CD14-positive monocyte (primary cell): ENCODE measurements around the gene CD6. TPM values are rescaled to one million over a fixed set of nuclear protein-coding genes. Genes with fewer than 3 reads are reported as not detected.

Experiments used
- DNase-seq, 3 donors: peaks; one replicate each; pipeline ENCODE4 v3.0.0-alpha.2; 2011 to 2022
- H2AFZ ChIP-seq: 2 replicates; pipeline ENCODE4 v1.6.0; 2012; ENCODE audit warnings: mild to moderate bottlenecking, low read depth, low read length, inconsistent platforms; ENCODE audit not compliant: insufficient read depth, poor library complexity, severe bottlenecking
- H3K27ac ChIP-seq, 2 donors: 1 replicate in 1 of 2; 2 replicates in 1 of 2; pipeline ENCODE4 v1.5.1; 2012 to 2013; ENCODE audit warnings: low read length in 2 of 2, control low read depth in 1 of 2, inconsistent platforms in 1 of 2, low read depth in 1 of 2, mild to moderate bottlenecking in 1 of 2
- H3K27me3 ChIP-seq, 2 donors: one replicate each; pipeline versions ENCODE4 v1.6.0 to v1.6.1; 2011 to 2013; ENCODE audit warnings: low read length in 2 of 2; ENCODE audit not compliant: control insufficient read depth in 2 of 2, insufficient read depth in 2 of 2
- H3K36me3 ChIP-seq, 2 donors: replicated peaks in 1 of 2; 1 replicate in 1 of 2; 2 replicates in 1 of 2; pipeline versions ENCODE4 v1.5.1 to v1.6.1; 2012 to 2013; ENCODE audit warnings: low read length in 2 of 2, control low read depth in 1 of 2, inconsistent platforms in 1 of 2, mild to moderate bottlenecking in 1 of 2; ENCODE audit not compliant: insufficient read depth in 2 of 2, control insufficient read depth in 1 of 2
- H3K4me1 ChIP-seq, 2 donors: 1 replicate in 1 of 2; 2 replicates in 1 of 2; pipeline versions ENCODE4 v1.5.1 to v1.6.1; 2012 to 2013; ENCODE audit warnings: low read length in 2 of 2, control low read depth in 1 of 2, inconsistent platforms in 1 of 2, mild to moderate bottlenecking in 1 of 2, moderate library complexity in 1 of 2; ENCODE audit not compliant: insufficient read depth in 2 of 2, control insufficient read depth in 1 of 2
- H3K4me2 ChIP-seq: replicated peaks from 2 replicates; pipeline ENCODE3; 2012; ENCODE audit warnings: low read length, moderate library complexity, mild to moderate bottlenecking; ENCODE audit not compliant: poor library complexity, severe bottlenecking; ENCODE audit errors: extremely low read depth
- H3K4me3 ChIP-seq, 3 experiments: fragments of 200-600 bp in 1 of 3; sonication (generic) in 1 of 3; replicated peaks in 1 of 3; 1 replicate in 2 of 3; 2 replicates in 1 of 3; pipeline ENCODE4 v1.5.1; 2011 to 2013; ENCODE audit warnings: low read length in 3 of 3, mild to moderate bottlenecking in 3 of 3, control low read depth in 2 of 3, low read depth in 2 of 3, inconsistent platforms in 1 of 3, moderate library complexity in 1 of 3
- H3K79me2 ChIP-seq: 2 replicates; pipeline ENCODE4 v1.6.0; 2012; ENCODE audit warnings: mild to moderate bottlenecking, control low read depth, inconsistent platforms, low read length, moderate library complexity; ENCODE audit not compliant: insufficient read depth
- H3K9ac ChIP-seq: 2 replicates; pipeline ENCODE4 v1.6.0; 2017; ENCODE audit warnings: low read length, mild to moderate bottlenecking; ENCODE audit not compliant: insufficient read depth, poor library complexity, severe bottlenecking
- H3K9me3 ChIP-seq, 2 donors: replicated peaks in 1 of 2; 1 replicate in 1 of 2; 2 replicates in 1 of 2; pipeline versions ENCODE4 v1.5.1 to v1.6.1; 2012 to 2013; ENCODE audit warnings: low read length in 2 of 2, control low read depth in 1 of 2; ENCODE audit not compliant: control insufficient read depth in 1 of 2, insufficient read depth in 1 of 2
- H4K20me1 ChIP-seq: 2 replicates; pipeline ENCODE4 v1.6.0; 2012; ENCODE audit warnings: mild to moderate bottlenecking, low read length, control low read depth, moderate library complexity; ENCODE audit not compliant: insufficient read depth
- H3K27ac Mint-ChIP-seq, 7 donors: one replicate each; pipeline ENCODE4 v1.8.0; 2020; ENCODE audit warnings: mild to moderate bottlenecking in 7 of 7, mixed read lengths in 7 of 7, moderate library complexity in 6 of 7, inconsistent platforms in 2 of 7
- H3K27me3 Mint-ChIP-seq, 3 donors: one replicate each; pipeline ENCODE4 v1.8.0; 2021 to 2022; ENCODE audit warnings: low read depth in 3 of 3, mild to moderate bottlenecking in 3 of 3, mixed read lengths in 3 of 3, moderate library complexity in 3 of 3, inconsistent platforms in 1 of 3
- H3K36me3 Mint-ChIP-seq, 2 donors: one replicate each; pipeline ENCODE4 v1.8.0; 2020; ENCODE audit warnings: mixed read lengths in 2 of 2, inconsistent platforms in 1 of 2, mild to moderate bottlenecking in 1 of 2
- H3K4me1 Mint-ChIP-seq: one replicate; pipeline ENCODE4 v1.8.0; 2020; ENCODE audit warnings: mild to moderate bottlenecking, mixed read lengths
- H3K4me3 Mint-ChIP-seq, 2 donors: one replicate each; pipeline ENCODE4 v1.8.0; 2020; ENCODE audit warnings: mild to moderate bottlenecking in 2 of 2, mixed read lengths in 2 of 2, moderate library complexity in 1 of 2
- H3K9me3 Mint-ChIP-seq, 7 donors: one replicate each; pipeline ENCODE4 v1.8.0; 2020 to 2022; ENCODE audit warnings: mixed read lengths in 7 of 7, mild to moderate bottlenecking in 6 of 7, moderate library complexity in 6 of 7, inconsistent platforms in 2 of 7
- WGBS: methylation state at CpG from one replicate; pipeline ENCODE4 v1.1.5; 2013; ENCODE audit warnings: missing lambda C conversion rate; ENCODE audit not compliant: insufficient coverage; 5-methylcytosine and 5-hydroxymethylcytosine counted together
- intact Hi-C, 2 donors: fragments of 100-400 bp; cut with micrococcal nuclease; formaldehyde crosslinking; loops; one replicate each; pipeline versions ENCODE4 v1.15.0 to v1.15.1; 2023
- polyA plus RNA-seq, 3 donors: library from polyadenylated mRNA; depleted of rRNA in 1 of 3; unstranded in 2 of 3; stranded (reverse) in 1 of 3; fragments of 300-500 nt in 2 of 3; fragments of >200 nt in 1 of 3; fragmentation: Illumina TruSeq in 2 of 3; gene quantifications; 1 replicate in 2 of 3; 2 replicates in 1 of 3; pipeline ENCODE4 v1.2.3, GENCODE V29; 2012 to 2021
- TF ChIP-seq, protein P1 (sequence below): fragments of 200-600 bp; IDR thresholded peaks from one replicate; pipeline ENCODE4 v1.8.0; 2022; ENCODE audit warnings: antibody characterized with exemption, mild to moderate bottlenecking

The CD6 gene
- polyA plus RNA-seq, 3 donors = 0.09 to 0.39 (median 0.39) TPM

DNA sequence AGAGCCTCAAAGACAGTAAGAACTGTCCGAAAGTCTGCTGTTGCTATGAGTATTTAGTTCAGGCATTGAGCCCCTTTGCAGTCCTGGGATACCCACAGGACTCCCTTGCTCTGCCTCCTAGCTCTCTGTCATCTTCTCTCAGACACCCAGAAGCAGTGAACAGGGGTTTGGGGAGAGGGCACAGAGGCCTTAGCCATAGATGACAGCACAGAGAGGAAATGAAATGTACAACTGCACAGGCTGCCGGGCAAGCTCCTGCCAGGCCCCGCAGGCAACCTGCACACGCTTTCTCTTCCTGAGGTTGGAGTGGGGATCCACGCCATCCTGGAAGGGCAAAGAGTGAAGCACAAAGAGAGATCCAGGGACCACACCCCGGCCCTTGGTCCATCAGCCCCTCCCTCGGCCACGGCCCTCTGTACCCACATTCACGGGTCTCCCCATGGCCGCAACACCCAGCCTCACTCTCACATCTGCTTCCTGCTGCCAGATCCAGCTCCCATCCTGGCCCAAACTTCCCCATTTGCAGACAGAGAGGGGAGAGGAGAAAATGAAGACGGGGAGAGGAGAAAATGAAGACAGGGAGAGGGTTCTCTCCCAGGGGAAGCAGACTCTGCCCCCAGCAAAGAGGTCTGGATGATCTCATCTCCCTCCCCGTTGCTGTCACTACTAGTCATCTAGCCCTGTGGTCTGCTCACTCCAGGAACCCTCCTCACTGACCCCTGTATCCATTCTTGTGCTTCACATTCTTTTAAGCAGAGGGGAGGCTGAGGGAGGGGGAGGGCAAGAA lies 40.7 kb downstream of the CD6 start:
- intact Hi-C loops = no loop called here
- peak overlapping the region in 4 of 7 donors; percentile 37 to 63 (median 51) for H3K27ac Mint-ChIP-seq
- Histone ChIP-seq H3K79me2 (no peaks in the 10 kb centered on the region), H3K36me3 (no peaks in the 10 kb centered on the region), H4K20me1 (no peaks in the 10 kb centered on the region), H3K4me1 (peaks cover 28 to 33% of the 10 kb centered on the region in 2 donors), H3K27me3 (peaks cover 9 to 16% of the 10 kb centered on the region in 2 donors), H3K27ac (peak overlapping the region in 1 of 2 donors; percentile 26), H3K4me2 (peak overlapping the region; percentile 59), H3K4me3 (peak overlapping the region in 1 of 3 experiments; percentile 38), H3K9me3 (peaks cover 0 to 10% of the 10 kb centered on the region in 2 donors), H3K9ac (peak overlapping the region; percentile 15), H2AFZ (peak overlapping the region; percentile 49)
- 6% methylated on average over 8 of the region's 12 CpGs for WGBS
- H3K4me1 Mint-ChIP-seq = peaks cover 31% of the 10 kb centered on the region
- peak overlapping the region; percentile 67 to 84 for H3K4me3 Mint-ChIP-seq
- TF ChIP-seq, protein P1, sequence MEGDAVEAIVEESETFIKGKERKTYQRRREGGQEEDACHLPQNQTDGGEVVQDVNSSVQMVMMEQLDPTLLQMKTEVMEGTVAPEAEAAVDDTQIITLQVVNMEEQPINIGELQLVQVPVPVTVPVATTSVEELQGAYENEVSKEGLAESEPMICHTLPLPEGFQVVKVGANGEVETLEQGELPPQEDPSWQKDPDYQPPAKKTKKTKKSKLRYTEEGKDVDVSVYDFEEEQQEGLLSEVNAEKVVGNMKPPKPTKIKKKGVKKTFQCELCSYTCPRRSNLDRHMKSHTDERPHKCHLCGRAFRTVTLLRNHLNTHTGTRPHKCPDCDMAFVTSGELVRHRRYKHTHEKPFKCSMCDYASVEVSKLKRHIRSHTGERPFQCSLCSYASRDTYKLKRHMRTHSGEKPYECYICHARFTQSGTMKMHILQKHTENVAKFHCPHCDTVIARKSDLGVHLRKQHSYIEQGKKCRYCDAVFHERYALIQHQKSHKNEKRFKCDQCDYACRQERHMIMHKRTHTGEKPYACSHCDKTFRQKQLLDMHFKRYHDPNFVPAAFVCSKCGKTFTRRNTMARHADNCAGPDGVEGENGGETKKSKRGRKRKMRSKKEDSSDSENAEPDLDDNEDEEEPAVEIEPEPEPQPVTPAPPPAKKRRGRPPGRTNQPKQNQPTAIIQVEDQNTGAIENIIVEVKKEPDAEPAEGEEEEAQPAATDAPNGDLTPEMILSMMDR = no peak
- peaks cover 0 to 8% of the 10 kb centered on the region in 2 donors for H3K36me3 Mint-ChIP-seq
- peaks cover 23 to 36% (median 26%) of the 10 kb centered on the region in 3 donors for H3K27me3 Mint-ChIP-seq
- H3K9me3 Mint-ChIP-seq = peaks cover 0 to 3% (median 0%) of the 10 kb centered on the region in 7 donors
- DNase-seq = peak; percentile 37 to 63 (median 44)

DNA sequence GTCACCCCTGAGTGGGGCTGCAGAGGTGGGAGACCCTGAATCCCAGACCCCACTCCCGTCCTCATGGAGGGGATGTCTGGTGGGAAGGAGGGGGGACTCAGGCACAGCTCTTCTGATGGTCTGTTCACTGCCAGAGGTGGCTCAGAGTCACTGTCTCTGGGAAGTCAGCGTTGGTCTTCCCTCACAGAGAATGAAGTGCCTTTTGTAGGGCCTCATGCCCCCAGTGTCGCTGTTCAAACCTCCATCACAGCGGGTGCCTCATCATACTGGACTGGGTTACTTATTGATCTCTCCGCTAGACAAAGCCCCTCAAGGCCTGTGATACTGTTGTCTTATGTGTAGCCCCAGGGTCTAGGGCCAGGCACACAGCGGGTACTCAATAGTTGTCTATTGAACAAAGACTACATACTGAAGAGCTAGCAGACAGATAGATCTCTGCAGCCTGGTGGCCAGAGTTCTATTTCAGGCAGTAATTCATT lies 41.3 kb downstream of the CD6 start:
- intact Hi-C loops = no loop called here
- Mint-ChIP-seq H3K27me3 (peaks cover 22 to 29% (median 23%) of the 10 kb centered on the region in 3 donors), H3K4me1 (peaks cover 28% of the 10 kb centered on the region), H3K4me3 (peak overlapping the region in 1 of 2 donors; percentile 84), H3K27ac (peak overlapping the region in 1 of 7 donors; percentile 48), H3K36me3 (peaks cover 0 to 6% of the 10 kb centered on the region in 2 donors), H3K9me3 (no peaks in the 10 kb centered on the region)
- TF ChIP-seq, protein P1 = no peak
- Histone ChIP-seq H3K4me1 (peaks cover 23 to 27% of the 10 kb centered on the region in 2 donors), H3K4me3 (peak overlapping the region in 1 of 3 experiments; percentile 38), H3K36me3 (no peaks in the 10 kb centered on the region), H3K4me2 (peak overlapping the region; percentile 59), H3K9me3 (peaks cover 0 to 7% of the 10 kb centered on the region in 2 donors), H3K27ac (peak overlapping the region in 1 of 2 donors; percentile 26), H3K27me3 (peaks cover 4 to 12% of the 10 kb centered on the region in 2 donors), H3K79me2 (no peaks in the 10 kb centered on the region), H4K20me1 (no peaks in the 10 kb centered on the region), H3K9ac (no peak overlapping the region), H2AFZ (no peak overlapping the region)
- no peak for DNase-seq
- 98% methylated on average over 5 of the region's 6 CpGs for WGBS
